HUES48 (cell line): Measurements from ENCODE around the gene KCNAB2.

ENCODE experiments used
- H3K27ac ChIP-seq: one replicate; pipeline ENCODE4 v1.7.0; 2013; ENCODE audit warnings: low read depth, low read length, inconsistent platforms
- H3K27me3 ChIP-seq: 2 replicates; pipeline ENCODE4 v1.6.1; 2013; ENCODE audit warnings: mild to moderate bottlenecking, low read length; ENCODE audit not compliant: control insufficient read depth, insufficient read depth
- H3K36me3 ChIP-seq: 2 replicates; pipeline ENCODE4 v1.6.1; 2013; ENCODE audit warnings: low read length; ENCODE audit not compliant: control insufficient read depth, insufficient read depth
- H3K4me1 ChIP-seq: 2 replicates; pipeline ENCODE4 v1.6.1; 2013; ENCODE audit warnings: mild to moderate bottlenecking, low read length; ENCODE audit not compliant: control insufficient read depth, insufficient read depth
- H3K4me3 ChIP-seq: 2 replicates; pipeline ENCODE4 v1.5.1; 2013; ENCODE audit warnings: mild to moderate bottlenecking, low read depth, low read length
- H3K9ac ChIP-seq: 2 replicates; pipeline ENCODE4 v1.6.1; 2013; ENCODE audit warnings: mild to moderate bottlenecking, low read depth, low read length, moderate library complexity
- H3K9me3 ChIP-seq: 2 replicates; pipeline ENCODE4 v1.6.1; 2013; ENCODE audit warnings: low read length; ENCODE audit not compliant: control insufficient read depth, insufficient read depth

KCNAB2 gene

DNA sequence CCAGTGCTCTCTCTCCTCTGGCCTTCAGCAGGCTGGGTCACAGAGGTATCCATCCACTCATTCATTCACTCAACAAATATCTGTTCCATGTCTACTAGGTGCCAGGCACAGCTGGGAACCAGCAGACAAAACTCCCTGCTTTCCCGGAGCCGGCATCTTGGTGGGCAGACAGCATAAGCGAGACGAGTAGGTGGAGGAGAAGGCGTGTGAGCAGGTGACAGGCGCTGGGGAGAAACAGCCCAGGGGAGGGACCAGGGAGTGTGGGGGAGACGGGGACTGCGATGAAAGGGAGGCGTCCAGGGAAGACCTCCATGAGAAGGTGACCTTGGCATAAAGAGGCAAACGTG lies 11.0 kb upstream of the KCNAB2 start:
- H3K9ac ChIP-seq, result no peak overlapping the region
- H3K36me3 ChIP-seq, result no peaks in the 10 kb centered on the region
- H3K27me3 ChIP-seq, result no peaks in the 10 kb centered on the region
- no peak overlapping the region for H3K27ac ChIP-seq
- no peak overlapping the region for H3K4me3 ChIP-seq
- H3K9me3 ChIP-seq, result no peaks in the 10 kb centered on the region
- peaks cover 6% of the 10 kb centered on the region; the same call in 1 of the 2 replicates for H3K4me1 ChIP-seq

DNA sequence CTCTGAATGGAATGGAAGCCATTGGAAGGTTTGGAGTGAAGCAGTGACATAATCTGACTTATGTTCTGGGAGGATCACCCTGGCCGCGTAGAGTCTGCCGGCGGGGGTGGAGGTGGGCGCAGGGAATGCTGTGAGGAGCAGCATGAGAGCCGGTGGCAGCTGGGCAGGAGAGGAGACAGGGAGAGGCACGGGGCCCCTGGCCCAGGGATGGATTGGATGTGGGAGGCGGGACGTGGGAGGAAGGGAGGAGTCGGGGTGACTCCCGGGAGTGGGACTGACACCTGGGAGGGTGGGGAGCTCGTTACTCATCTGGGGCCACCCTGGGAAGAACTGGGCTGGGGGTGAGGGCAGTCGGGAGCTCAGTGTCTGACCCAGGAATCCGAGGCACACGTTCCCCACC lies 10.4 kb upstream of the KCNAB2 start:
- H3K9me3 ChIP-seq, result no peaks in the 10 kb centered on the region
- no peaks in the 10 kb centered on the region for H3K27me3 ChIP-seq
- H3K4me3 ChIP-seq, result no peak overlapping the region
- H3K27ac ChIP-seq, result no peak overlapping the region
- peaks cover 6% of the 10 kb centered on the region; the same call in 1 of the 2 replicates for H3K4me1 ChIP-seq
- H3K9ac ChIP-seq, result no peak overlapping the region
- no peaks in the 10 kb centered on the region for H3K36me3 ChIP-seq

DNA sequence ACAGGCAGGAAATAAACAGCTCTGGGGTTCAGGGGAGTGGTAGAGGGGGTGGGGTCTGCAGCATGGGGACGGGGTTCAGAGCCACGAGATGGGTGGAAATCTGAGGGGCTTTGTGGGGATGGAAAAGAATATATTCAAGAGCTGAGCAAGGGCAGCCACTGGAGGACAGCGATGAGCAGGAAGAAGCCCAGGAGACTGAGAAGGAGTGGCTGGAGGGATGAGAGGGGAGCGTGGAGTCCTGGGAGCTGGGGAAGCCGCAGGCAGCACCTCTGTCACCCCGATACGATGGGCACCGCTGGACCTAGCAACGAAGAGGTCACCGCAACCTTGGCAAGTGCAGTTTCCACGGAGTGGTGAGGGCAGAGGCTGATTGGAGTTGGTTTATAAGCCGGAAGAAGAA lies 10.0 kb upstream of the KCNAB2 start:
- Histone ChIP-seq H3K9me3 (no peaks in the 10 kb centered on the region), H3K9ac (no peak overlapping the region), H3K4me3 (no peak overlapping the region), H3K27ac (no peak overlapping the region), H3K36me3 (no peaks in the 10 kb centered on the region), H3K27me3 (no peaks in the 10 kb centered on the region), H3K4me1 (peaks cover 6% of the 10 kb centered on the region; the same call in 1 of the 2 replicates)

DNA sequence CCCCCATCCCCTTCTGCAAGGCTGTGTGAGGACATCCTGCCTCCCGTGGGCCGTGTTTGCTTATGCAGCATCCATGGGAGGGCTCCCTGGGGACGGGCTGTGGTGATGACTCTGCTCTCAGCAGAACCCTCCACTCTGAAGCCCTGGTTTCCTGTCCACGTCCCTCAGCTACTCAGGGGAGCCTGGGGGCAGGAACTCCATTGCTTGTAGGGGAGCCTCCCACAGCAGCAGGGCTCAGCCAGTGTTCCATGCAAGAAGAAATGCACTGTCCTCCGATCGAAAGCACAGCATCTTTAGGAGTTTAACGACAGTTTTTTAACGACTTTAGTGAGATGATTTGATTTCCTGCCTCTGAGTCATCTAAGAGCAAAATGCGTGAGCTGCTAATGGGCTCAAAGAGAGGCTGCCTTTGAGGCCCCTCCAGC lies 8.3 kb upstream of the KCNAB2 start:
- Histone ChIP-seq H3K4me3 (no peak overlapping the region), H3K9ac (no peak overlapping the region), H3K9me3 (no peaks in the 10 kb centered on the region), H3K4me1 (peaks cover 6% of the 10 kb centered on the region; the same call in 1 of the 2 replicates), H3K27me3 (no peaks in the 10 kb centered on the region), H3K27ac (no peak overlapping the region), H3K36me3 (no peaks in the 10 kb centered on the region)

DNA sequence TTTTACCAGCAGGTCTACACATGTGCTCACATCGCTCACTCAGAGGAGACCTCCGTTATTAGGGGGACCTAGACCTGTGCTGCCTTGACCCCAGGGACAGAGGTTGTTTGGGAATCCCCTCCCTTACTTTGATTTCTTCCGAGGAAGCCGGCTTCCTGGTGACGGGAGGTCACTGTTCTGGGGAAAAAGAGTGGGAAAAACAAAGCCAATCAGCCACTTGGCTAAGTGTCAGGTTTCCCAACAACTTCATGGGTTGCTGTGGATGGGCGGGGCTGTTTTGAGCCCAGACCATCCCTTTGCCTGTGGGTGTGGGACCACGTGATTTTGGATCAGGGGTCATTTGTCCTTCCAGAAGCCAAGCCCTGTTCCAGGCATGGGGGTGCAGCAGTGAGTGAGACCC lies 7.1 kb upstream of the KCNAB2 start:
- Histone ChIP-seq H3K9me3 (no peaks in the 10 kb centered on the region), H3K27ac (no peak overlapping the region), H3K4me1 (peaks cover 6% of the 10 kb centered on the region; the same call in 1 of the 2 replicates)

DNA sequence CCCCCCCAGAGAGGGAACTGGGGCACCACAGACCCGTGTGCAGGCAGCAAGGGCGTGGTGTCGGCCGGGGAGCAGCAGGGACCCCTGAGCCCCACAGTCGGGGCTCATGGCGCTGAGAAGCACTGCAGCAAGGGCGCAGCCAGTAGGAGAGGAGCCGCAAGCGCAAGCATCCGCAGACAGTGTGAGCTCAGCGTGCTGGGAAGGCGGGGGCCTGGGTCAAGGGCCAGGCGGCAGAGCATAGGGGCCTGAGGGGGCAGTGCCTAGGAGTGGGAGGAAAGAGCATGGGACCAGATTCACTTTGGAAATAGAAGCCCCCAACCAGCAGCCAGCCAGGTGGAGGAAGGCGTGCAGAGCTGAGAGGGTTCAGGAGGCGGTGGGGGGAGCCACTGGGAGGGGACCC lies 6.7 kb upstream of the KCNAB2 start:
- Histone ChIP-seq H3K9ac (no peak overlapping the region), H3K9me3 (no peaks in the 10 kb centered on the region), H3K36me3 (no peaks in the 10 kb centered on the region), H3K4me3 (no peak overlapping the region), H3K27me3 (no peaks in the 10 kb centered on the region), H3K27ac (no peak overlapping the region), H3K4me1 (peaks cover 6% of the 10 kb centered on the region; the same call in 1 of the 2 replicates)

More for the DNA sequence above, 7.1 kb upstream of the KCNAB2 start:
- Histone ChIP-seq H3K4me3 (no peak overlapping the region), H3K27me3 (no peaks in the 10 kb centered on the region), H3K9ac (no peak overlapping the region), H3K36me3 (no peaks in the 10 kb centered on the region)

DNA sequence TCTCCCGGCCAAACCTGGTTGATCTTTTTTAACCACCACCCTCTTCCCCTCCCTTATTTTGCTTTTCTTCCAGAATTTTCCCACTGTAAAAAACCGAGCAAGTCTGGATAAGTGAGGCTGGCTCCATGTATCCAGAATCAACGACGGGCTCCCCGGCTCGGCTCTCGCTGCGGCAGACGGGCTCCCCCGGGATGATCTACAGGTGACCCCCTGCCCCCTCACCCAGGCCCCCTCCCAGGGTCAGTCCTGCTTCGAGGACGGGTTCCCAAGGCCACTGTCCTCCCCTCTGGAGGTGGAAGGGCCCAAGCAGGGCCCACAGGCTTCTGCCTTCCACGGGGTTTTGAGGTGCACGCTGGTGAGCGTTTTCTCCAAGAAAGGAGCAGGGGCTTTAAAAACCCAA lies 5.2 kb upstream of the KCNAB2 start:
- Histone ChIP-seq H3K9ac (no peak overlapping the region), H3K27ac (no peak overlapping the region), H3K36me3 (no peaks in the 10 kb centered on the region), H3K27me3 (no peaks in the 10 kb centered on the region), H3K9me3 (no peaks in the 10 kb centered on the region), H3K4me1 (peaks cover 6% of the 10 kb centered on the region; the same call in 1 of the 2 replicates), H3K4me3 (no peak overlapping the region)

DNA sequence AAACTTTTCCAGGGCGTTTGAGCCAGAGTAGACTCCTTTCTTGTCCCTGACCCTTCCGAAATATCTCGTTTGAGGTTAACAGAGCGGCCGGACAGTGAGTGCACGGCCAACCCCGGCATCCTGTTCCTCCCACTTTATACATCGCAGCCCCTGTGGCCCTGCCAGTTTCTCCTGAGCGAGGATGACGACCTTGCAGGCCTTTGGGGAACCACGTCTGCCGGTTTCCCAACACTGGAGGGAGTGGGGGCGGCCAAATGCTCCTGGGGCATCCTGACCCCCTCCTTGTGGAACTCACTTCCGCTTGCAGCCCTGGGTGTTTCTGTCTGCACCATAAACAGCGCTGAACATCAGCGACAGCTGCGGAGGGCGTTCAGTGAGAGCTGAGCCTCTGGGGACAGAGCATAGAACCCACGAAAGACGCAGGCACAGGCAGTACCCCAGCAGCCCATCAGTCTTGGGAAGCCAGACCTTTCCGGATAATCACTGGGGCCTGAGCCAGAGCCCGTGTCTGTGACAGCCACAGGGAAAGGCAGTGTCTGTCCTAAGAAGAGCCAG lies 4.8 kb upstream of the KCNAB2 start:
- no peaks in the 10 kb centered on the region for H3K27me3 ChIP-seq
- no peaks in the 10 kb centered on the region for H3K36me3 ChIP-seq
- no peak overlapping the region for H3K27ac ChIP-seq
- H3K9ac ChIP-seq, result no peak overlapping the region
- no peaks in the 10 kb centered on the region for H3K9me3 ChIP-seq
- peaks cover 6% of the 10 kb centered on the region; the same call in 1 of the 2 replicates for H3K4me1 ChIP-seq
- no peak overlapping the region for H3K4me3 ChIP-seq

DNA sequence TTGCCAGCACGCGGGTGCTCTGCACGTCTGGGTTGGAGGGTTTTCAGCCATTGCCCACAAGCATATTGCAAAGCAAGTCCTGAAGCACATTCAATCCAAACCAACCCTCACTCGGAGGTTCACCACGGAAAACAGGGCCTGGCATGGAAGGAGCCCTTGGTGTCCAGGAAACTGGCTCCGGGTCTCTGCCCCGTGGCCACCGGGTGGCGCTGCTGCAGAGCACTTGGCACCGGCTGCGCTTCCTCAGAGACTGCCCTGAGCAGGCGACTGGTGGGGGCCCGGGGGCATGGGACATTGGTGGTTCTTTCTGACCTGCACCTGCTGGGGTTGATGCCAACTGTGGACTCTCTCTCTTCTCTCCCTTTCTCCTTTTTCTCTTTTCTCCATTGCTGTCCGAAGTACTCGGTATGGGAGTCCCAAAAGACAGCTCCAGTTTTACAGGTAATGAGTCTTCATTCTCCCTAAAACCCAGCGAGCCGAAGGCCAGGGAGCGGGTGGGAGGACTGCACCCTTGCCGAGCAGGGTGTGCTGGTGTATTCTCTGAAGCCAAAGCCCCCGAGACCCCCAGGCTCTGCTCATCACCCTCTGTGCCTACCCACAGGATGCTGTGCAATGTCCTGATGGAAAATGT lies 4.1 kb upstream of the KCNAB2 start:
- Histone ChIP-seq H3K4me3 (no peak overlapping the region), H3K27me3 (no peaks in the 10 kb centered on the region), H3K27ac (no peak overlapping the region), H3K36me3 (no peaks in the 10 kb centered on the region), H3K9me3 (no peaks in the 10 kb centered on the region), H3K4me1 (peaks cover 6% of the 10 kb centered on the region; the same call in 1 of the 2 replicates), H3K9ac (no peak overlapping the region)

DNA sequence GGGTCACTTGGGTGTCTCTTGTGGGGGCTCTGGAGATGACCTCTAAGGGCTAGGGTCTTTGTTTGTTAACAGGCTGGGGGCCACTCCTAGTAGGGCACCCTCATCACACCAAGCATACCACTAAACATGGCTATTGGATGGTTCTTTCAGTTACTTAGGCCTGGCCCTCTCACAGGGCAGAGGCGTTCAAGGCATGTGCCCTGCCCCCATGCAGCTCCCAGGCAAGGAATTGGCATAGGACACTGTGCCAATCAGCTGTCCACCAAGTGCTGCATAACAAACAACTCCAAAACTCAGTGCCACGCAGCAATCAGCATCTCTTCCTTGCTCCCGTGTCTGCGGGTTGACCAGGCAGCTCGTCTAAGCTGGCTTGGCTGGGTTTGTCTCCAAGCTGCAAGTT lies 2.1 kb upstream of the KCNAB2 start:
- Histone ChIP-seq H3K36me3 (no peaks in the 10 kb centered on the region), H3K9me3 (no peaks in the 10 kb centered on the region), H3K27ac (no peak overlapping the region), H3K27me3 (no peaks in the 10 kb centered on the region), H3K4me1 (no peaks in the 10 kb centered on the region), H3K9ac (no peak overlapping the region), H3K4me3 (no peak overlapping the region)

DNA sequence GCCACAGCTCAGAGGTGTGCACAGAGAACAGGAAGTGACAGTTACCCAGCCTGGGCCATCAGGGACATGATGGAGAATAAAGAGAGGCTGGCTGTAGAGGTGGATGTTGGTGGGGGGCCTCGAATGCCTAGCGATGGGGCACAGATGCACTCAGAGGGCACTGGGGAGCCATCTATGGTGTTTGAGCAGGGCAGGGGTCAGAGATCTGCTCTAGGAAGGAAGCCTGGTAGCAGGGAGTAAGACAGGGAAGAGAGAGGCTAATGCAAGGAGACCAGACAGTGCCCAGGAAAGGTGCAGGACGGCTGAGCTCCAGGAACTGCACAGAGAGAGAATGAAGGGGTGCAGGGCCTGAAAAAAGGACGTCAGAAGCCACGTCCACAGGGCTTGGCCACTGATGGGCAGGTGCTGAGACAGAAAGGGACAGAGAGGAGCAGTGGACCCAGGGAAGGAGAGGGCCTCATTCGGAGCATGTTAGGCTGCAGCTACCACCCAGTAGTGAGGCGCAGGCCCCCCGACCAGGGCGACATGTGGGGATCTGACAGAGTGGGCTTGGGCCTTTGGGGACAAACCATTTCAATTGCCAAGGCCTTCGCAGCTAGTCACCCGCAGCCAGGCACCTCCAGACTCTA lies 1.1 kb upstream of the KCNAB2 start:
- no peaks in the 10 kb centered on the region for H3K9me3 ChIP-seq
- H3K27me3 ChIP-seq, result no peaks in the 10 kb centered on the region
- no peaks in the 10 kb centered on the region for H3K36me3 ChIP-seq
- H3K4me3 ChIP-seq, result no peak overlapping the region
- no peaks in the 10 kb centered on the region for H3K4me1 ChIP-seq
- no peak overlapping the region for H3K27ac ChIP-seq
- no peak overlapping the region for H3K9ac ChIP-seq
